Lower lobe of right lung (tissue), 2 donors: ENCODE results near the gene PGBD2. TPM values are rescaled to one million over a fixed set of nuclear protein-coding genes. Genes with fewer than 3 reads are reported as not detected.
A peak's percentile ranks its signal among the peaks of the same experiment; 100 is the strongest.

Experiments
- ATAC-seq, 2 donors: fragments of 200-7000 bp; cut with Tn5 transposase; one replicate each; pipeline ENCODE4 v1.9.1; 2020 to 2022; ENCODE audit warnings: mild to moderate bottlenecking in 2 of 2, moderate library complexity in 2 of 2
- DNase-seq: peaks from one replicate; pipeline ENCODE4 v3.0.0-alpha.2; 2020
- H3K27ac ChIP-seq: fragments of 200-600 bp; one replicate; pipeline ENCODE4 v1.8.0; 2022
- H3K27me3 ChIP-seq: fragments of 200-600 bp; one replicate; pipeline ENCODE4 v1.8.0; 2022; ENCODE audit warnings: low read depth
- H3K36me3 ChIP-seq: fragments of 200-600 bp; one replicate; pipeline ENCODE4 v1.8.0; 2022; ENCODE audit warnings: mild to moderate bottlenecking
- H3K4me1 ChIP-seq: fragments of 200-600 bp; one replicate; pipeline ENCODE4 v1.8.0; 2022
- H3K4me3 ChIP-seq: fragments of 200-600 bp; one replicate; pipeline ENCODE4 v1.8.0; 2022; ENCODE audit warnings: mild to moderate bottlenecking
- H3K9me3 ChIP-seq: fragments of 200-600 bp; one replicate; pipeline ENCODE4 v1.8.0; 2022
- intact Hi-C: fragments of 100-400 bp; cut with DNase I; formaldehyde crosslinking; loops from one replicate; pipeline ENCODE4 v1.11.0; 2022
- total RNA-seq: library from RNA; stranded (reverse); fragmentation: NEBNext Ultra II Directional; extraction: Animal tissue kit (Norgen Biotek cat#: 25700); gene quantifications from one replicate; pipeline ENCODE4 v1.2.1, GENCODE V29; 2021
- TF ChIP-seq, protein P1 (sequence below): fragments of 200-600 bp; IDR thresholded peaks from one replicate; pipeline ENCODE4 v1.8.0; 2022; ENCODE audit warnings: antibody characterized with exemption, mild to moderate bottlenecking
- donor health status: DM: no; HTN: yes; CAD: no; lungs with severe emphysema.

Gene PGBD2
- total RNA-seq, 1 donor from 2014 or later = 9.1 TPM

DNA sequence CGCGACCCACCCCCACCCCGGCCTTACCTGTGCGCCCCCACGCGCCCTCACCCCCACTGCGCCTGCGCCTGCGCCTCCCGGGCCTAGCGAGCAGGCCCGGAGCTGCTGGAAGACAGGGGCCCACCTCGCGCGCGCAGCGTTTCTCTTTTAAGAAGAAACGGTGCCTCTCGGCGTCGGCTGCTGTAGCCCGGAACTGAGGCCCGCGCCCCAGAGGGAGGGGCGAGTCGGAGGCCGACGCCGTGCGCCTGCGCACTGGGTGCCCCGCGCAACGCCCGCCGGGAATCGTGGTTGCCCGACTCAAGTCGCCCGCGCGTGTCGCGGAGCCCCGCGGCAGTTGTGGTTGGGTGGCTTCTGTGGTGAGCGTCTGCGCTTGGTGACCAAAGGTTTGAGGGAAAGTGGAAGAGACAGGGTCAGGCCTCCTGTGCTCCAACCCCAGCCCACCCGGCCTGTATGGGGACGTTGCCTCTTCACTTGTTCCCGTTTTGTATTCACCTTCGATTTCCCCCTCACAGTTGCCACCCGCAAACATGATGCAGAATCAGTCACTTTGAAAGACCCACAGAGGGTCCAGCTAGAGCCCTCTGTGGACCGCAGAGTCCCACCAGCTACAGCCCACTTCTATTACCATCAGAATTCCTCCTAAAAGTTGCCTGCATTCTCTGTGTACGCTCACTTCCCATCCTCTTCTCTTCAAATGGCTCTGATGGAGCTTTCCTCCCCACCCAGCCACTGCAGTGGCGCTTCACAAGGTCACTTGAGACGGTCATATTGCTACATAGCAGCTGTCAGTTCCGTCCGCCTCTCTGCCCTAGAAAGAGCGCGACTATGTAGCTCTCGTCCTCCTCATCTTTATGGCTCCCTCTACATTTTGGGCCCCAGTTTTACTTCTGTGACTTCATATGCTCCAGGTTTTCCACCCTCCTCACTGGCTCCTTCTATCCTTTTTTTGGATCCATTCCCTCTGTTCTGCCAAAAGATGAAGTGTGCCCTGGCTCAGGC is 46.8 kb upstream of the PGBD2 start, which contains the start of gene ZNF692:
TSS of gene ZNF692 (minus strand) at position 195 of the 999 bp plus-strand sequence. CDS start 776 bp downstream, outside the sequence.
- Histone ChIP-seq H3K27ac (peak within 1 kb of the TSS; percentile 96), H3K4me1 (peaks cover 35% of the 10 kb centered on the region), H3K36me3 (peaks cover 12% of the 10 kb centered on the region), H3K9me3 (no peaks in the 10 kb centered on the region), H3K27me3 (no peaks in the 10 kb centered on the region), H3K4me3 (peak within 1 kb of the TSS; percentile 60)
- TF ChIP-seq, protein P1, sequence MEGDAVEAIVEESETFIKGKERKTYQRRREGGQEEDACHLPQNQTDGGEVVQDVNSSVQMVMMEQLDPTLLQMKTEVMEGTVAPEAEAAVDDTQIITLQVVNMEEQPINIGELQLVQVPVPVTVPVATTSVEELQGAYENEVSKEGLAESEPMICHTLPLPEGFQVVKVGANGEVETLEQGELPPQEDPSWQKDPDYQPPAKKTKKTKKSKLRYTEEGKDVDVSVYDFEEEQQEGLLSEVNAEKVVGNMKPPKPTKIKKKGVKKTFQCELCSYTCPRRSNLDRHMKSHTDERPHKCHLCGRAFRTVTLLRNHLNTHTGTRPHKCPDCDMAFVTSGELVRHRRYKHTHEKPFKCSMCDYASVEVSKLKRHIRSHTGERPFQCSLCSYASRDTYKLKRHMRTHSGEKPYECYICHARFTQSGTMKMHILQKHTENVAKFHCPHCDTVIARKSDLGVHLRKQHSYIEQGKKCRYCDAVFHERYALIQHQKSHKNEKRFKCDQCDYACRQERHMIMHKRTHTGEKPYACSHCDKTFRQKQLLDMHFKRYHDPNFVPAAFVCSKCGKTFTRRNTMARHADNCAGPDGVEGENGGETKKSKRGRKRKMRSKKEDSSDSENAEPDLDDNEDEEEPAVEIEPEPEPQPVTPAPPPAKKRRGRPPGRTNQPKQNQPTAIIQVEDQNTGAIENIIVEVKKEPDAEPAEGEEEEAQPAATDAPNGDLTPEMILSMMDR = no peak
- ATAC-seq = peak; percentile 96
- intact Hi-C loops = no loop called here
- DNase-seq = peak; percentile 100

DNA sequence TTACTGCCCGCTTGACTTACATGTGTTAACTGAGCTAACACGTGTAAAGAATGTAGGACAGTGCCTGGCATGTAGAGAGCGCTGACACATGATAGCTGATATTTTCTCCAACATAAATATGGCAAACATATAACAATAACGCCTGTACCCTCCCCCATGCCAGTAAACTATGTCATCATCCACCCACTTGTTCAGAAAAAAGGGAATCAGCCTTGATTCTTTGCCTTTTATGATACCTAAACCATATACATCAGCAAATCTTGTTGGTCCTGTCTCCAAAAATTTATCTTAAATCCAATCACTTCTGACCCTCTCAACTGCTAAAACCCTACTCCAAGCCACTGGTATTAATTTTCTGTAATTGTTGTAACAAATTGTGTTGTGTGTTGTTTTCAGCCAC is 46.0 kb upstream of the PGBD2 start:
- peaks cover 35% of the 10 kb centered on the region for H3K4me1 ChIP-seq
- intact Hi-C loops = no loop called here
- no peak for ATAC-seq
- DNase-seq = no peak
- H3K4me3 ChIP-seq = no peak overlapping the region
- no peaks in the 10 kb centered on the region for H3K27me3 ChIP-seq
- peaks cover 8% of the 10 kb centered on the region for H3K36me3 ChIP-seq
- no peaks in the 10 kb centered on the region for H3K9me3 ChIP-seq
- peak overlapping the region; percentile 96 for H3K27ac ChIP-seq
- TF ChIP-seq, protein P1 = no peak

DNA sequence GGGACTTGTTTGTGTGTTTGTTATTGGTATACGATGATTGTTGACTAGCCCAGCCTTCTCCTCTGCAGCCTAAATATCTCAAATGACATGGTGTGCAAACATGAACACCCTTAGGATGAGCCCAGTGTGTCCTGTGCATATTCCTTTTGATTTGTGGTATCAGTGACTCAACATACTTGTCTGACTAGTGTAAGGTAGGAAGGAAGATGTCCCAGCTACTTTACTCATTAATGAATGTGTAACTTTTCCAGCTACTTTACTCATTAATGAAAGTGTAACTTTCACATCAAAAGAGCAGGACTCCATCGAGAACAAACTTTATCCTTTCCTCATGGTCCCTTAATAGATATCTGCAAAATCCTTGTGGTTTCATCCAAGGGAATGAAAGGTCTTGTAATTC is 44.4 kb upstream of the PGBD2 start:
- H3K36me3 ChIP-seq = no peaks in the 10 kb centered on the region
- H3K27ac ChIP-seq = no peak overlapping the region
- H3K9me3 ChIP-seq = no peaks in the 10 kb centered on the region
- intact Hi-C loops = no loop called here
- H3K4me1 ChIP-seq = peaks cover 35% of the 10 kb centered on the region
- ATAC-seq = no peak
- DNase-seq = no peak
- H3K4me3 ChIP-seq = no peak overlapping the region
- H3K27me3 ChIP-seq = no peaks in the 10 kb centered on the region
- TF ChIP-seq, protein P1 = no peak

DNA sequence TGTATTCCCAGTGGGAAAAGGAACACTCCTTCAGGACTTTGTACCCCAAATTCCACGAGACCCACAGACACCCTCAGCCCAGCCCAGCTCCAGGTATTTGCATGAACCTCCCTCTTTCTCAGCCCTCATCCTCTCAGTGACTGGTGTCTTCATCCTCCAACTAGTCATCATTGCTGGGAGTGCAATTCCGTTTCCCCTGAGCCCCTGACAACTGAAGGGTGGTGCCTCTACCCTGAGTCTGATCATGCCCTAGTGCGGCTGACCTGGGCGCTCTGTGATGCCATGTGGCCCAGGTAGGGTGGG is 43.4 kb upstream of the PGBD2 start:
- intact Hi-C loops = no loop called here
- Histone ChIP-seq H3K36me3 (no peaks in the 10 kb centered on the region), H3K27ac (peak overlapping the region; percentile 74), H3K4me3 (peak overlapping the region; percentile 69), H3K27me3 (no peaks in the 10 kb centered on the region), H3K9me3 (no peaks in the 10 kb centered on the region), H3K4me1 (peaks cover 28% of the 10 kb centered on the region)
- ATAC-seq = no peak
- TF ChIP-seq, protein P1 = no peak
- no peak for DNase-seq

DNA sequence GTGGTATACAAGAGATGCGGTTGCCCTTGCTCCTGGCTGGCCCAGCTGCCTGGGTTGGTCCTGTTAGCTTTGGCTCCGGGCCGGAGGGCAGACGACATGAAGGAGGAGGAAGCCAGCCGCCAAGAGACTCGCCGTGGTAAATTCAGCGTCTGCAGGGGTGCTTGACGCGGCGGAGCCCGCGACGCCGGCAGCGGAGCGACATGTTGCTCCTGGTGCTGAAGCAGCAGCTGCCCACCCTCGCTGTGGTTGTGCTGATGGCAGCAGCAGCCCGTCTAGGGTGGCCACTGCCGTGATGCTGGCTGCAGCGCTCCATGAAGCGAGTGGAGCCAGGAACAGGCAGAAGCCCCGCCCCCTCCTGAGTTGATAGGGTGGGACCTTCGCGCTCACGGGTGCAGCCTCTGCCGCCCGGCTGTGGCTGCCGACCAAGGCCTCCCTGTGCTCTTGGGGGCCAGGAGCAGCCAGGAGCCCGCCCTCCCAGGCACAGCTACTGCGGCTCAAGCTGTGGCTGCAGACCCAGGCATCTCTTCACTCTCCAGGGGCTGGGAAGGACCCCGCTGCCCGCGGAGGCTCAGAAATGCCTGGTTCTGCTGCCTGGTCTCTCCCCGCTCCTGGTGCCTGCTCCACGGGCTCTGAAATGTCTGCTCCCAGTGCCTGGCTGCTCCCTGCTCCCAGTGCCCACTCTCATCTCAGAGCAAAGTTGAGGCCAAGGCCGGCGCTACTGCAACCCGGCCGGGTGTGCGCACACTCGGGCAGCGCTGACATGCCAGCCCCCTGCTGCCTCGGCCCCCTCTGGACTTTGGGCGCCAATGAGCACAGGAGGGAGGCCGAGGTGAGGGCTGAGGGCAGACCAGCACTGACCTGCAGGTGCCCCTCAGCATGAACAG is 42.8 kb upstream of the PGBD2 start:
- peak; percentile 77 to 80 for ATAC-seq
- intact Hi-C loops = no loop called here
- TF ChIP-seq, protein P1 = no peak

More for the DNA sequence above, 42.8 kb upstream of the PGBD2 start:
- Histone ChIP-seq H3K9me3 (no peaks in the 10 kb centered on the region), H3K27ac (peak overlapping the region; percentile 74), H3K4me1 (peaks cover 25% of the 10 kb centered on the region), H3K27me3 (no peaks in the 10 kb centered on the region), H3K36me3 (no peaks in the 10 kb centered on the region), H3K4me3 (peak overlapping the region; percentile 69)
- DNase-seq = peak; percentile 92
